ENCODE data around the gene OR2T35.

OR2T35 gene

DNA sequence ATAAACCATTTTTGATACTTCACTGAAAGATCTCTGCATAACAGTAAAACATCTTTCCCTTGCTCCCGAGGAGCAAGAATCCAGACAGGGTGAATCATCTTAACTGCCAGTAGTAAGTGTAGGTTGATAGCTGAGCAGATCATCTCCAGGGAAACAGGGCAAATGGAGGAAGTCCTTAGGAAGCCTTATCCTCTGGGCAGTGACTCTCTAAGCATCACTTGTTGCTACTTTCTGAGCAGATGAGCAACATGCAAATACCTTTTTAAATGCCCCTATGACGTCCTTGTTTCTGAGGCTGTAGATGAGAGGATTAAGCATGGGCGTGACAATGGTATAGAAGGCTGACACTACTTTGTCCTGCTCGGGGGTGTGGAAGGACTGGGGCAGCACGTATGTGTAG lies 19.1 kb downstream of the OR2T35 start:
- FAIRE-seq = no peak

DNA sequence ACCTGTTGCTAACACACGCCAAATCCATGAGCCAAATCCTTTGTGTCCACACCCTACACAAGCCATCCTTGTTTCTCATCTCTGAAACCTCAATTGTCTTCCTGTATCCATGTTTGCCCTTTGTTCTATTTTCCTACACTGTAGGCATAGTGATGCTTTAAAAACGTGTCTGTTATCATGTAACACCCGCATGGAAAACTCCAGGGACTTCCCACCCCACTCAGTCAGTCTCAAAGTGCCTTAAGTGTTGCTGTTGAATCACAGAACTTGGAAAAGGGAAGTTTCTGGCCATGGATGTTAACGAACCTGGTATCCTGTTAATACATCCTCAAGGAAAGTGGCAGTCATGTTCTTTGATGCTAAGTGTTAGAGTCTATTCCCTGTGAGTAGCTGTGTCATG lies 19.9 kb downstream of the OR2T35 start:
- FAIRE-seq = no peak

DNA sequence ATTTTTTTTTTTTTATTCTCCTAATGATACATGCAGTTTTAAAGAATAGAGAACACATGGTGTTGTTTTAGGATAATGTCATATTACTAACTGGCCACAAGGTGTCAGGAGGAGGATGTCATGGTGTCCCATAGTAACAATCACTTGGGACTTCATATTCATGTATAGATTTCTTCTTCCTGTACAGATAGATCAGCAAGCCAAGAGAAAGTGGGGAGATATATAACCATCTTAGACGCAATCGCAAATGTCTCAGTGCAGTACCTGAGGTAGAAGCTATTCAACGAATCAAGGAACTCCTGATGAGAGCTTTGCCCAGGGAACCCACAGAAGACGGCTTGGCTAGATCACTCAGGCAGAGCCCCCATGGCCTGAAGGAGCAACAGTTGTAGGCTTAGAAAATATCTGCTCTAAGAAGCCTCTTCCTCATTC lies 22.5 kb downstream of the OR2T35 start:
- FAIRE-seq = no peak

DNA sequence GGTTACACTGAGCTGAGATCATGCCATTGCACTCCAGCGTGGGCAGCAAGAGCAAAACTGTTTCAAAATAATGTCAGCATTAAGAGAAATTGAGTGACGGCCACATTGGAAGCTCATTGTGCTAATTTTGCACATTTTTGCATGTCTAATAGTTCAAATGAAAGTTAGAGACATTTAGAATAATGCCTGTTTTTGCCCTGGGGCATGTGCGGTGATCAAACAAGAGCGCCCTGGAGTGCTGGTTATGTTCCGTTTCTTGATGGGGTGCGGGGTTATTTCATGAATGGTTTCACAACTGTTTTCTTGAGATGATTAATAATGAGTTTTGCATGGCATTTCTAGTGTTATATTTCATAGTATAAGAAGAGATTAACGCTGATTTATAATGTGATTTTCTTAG lies 23.3 kb downstream of the OR2T35 start:
- no peak for FAIRE-seq

DNA sequence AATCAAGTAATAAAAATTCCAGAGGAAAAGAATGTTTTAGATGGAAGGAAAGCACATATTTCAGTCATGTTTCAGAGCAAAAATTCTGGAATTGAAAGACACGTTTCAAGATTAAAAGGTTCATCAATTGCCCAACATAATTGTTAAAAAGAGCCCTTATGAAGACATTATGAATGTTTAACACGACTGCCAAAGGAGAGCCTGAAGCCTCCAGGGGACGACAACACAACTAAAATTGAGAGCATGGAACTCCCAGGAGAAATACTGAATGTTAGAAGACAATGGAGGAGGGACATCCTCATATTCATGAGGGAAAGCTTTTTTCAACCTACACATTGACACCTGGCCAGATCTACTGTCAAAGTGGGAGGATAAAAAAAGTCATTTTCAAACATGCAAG lies 26.2 kb downstream of the OR2T35 start:
- FAIRE-seq = no peak

DNA sequence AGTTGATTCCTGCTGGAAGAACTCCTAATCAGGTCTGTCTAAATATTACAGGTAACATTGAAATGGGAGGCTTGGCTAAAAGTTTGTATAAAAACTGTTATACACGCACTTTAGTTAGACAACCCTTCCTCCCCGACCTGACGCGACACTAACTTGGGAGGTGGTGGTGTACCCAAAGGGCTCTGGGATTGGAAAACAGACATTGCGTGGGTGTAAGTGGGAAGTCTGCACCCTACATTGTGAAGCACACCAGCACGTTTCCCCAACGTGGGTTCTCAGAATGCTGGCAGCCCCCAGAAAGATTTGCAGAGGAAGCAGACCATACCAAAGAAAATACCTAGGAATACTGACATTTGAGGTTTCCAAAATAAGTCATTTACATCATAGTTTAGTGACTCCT lies 27.0 kb downstream of the OR2T35 start:
- FAIRE-seq = no peak

DNA sequence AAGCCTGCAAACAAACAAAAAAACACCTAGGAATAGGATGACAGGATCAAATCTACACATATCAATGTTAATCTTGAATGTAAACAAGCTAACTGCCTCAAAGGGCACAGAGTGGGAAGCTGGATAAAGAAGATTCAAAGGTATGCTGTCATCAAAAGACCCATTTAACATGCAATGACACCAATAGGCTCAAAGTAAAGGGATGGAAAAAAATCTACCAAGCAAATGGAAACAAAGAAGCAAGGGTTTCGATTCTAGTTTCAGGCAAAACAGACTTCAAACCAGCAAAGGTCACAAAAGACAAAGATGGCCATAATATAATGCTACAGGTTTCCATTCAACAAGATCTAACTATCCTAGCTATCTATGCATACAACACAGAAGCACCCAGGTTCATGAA lies 31.3 kb downstream of the OR2T35 start:
- no peak for FAIRE-seq

DNA sequence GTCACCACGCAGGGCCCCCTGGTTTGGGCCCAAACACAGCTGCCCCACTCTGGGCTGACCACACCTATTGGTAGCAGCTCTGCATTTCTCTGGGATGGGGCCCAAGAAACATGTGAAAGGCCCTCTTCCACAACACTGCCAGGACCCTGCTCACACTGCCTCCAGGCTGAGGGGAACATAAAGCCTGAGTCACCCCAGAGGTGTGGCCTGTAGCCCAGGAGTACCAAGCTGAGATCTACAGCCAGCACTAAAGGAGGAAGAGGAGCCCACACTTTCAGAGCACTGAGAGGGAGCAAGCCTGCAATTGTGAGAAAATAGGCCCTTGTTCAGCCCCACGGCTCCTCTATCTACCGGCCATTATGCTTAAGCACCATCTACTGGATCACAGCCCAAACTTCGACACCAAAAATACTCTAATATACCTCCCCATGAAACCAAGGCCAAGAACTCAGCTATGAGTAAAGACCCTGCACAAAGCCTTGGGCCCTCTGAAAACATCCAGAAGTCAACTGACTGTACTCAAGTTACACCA lies 33.1 kb downstream of the OR2T35 start:
- FAIRE-seq = no peak

DNA sequence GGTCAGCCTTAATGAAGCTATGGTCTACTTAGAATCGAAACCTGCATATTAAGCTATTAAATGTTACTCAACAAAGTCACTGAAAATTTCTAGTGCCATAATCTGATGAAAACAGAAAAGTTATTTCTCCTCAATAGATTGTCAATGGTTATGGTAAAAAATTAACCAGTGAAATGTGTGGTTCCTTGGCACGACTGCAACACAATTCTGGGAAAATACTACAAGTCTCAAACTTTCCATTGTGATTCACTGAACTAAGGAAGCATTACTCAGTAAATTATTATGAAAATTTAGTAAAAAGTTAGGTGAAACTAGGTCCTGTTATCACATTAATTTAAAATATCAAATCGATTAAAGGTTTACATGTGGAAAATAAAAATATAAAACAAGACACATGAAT lies 34.8 kb downstream of the OR2T35 start:
- no peak for FAIRE-seq

DNA sequence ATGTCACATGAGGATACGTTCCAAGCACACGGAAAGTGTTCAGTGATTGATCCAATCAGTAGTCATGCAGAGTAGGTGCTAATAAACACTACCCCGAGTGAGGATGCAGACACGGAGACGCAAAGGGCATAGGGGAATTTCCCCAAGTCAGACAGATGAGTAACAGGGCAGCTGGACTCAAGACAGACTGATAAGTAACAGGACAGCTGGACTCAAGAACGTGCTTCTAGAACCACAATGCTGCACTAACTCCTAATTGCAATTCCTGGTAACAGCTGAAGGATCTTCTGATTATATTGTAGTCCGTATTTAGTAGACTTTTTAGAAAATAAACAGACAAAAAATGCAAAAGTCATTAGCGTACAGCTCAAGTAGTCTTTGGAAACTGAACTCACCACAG lies 45.7 kb downstream of the OR2T35 start:
- FAIRE-seq = no peak

DNA sequence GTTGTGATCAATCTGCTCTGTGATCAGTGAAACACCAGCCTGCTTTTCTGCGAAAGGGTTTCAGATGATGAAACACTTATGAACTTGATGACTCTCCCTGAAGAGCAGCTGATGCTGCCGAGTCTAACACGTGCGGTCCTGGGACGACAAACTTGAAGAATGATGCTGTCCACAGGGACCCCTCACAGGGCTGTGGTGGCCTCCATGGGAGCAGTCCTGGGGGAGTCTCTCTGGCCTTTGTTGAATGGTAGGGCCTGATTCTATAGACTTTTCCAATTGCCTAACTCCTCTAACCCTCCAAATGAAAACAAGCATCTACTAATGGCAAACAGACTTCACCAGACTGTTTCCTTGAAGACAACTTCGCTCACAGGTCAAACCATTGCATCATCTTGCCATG lies 47.5 kb downstream of the OR2T35 start, which contains the start of gene OR2T10:
Gene OR2T10, minus strand, starts transcription at position 112 of the 400 bp plus-strand sequence. CDS start 3,932 bp downstream, outside the sequence.
- no peak for FAIRE-seq

DNA sequence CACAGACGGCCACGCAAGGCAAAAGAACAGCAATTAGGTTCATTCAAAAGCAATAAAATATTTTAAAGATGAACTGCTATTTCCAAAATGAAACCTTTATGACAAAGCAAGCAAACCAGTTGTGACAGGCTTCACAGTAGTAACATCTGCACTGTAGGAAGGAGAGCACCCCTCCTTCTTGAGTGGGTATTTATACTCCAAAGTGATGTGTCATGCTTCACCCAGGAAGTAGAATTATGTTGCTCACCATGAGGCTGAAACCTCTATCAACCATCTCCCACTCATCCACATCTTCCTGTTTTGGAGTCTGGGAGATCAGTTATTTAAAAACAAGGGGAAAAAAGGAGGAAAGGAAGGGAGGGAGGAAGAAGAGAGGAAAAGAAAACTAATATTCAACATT lies 48.5 kb downstream of the OR2T35 start:
- no peak for FAIRE-seq

DNA sequence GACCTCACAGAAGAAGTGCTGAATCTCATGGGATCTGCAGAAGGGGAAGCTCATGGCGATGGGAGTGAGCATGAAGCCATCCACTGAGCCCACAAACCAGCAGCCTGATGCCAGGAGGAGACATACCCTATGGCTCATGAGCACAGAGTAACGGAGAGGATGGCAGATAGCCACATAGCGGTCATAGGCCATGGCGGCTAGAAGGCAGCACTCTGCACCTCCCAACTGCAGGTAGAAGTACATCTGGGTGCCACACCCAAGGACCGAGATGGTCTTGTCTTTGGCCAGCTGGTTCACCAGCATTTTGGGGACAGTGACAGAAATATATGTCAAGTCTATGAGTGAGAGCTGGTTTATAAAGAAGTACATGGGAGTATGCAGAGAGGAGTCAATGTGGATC lies 51.9 kb downstream of the OR2T35 start:
- FAIRE-seq = no peak

DNA sequence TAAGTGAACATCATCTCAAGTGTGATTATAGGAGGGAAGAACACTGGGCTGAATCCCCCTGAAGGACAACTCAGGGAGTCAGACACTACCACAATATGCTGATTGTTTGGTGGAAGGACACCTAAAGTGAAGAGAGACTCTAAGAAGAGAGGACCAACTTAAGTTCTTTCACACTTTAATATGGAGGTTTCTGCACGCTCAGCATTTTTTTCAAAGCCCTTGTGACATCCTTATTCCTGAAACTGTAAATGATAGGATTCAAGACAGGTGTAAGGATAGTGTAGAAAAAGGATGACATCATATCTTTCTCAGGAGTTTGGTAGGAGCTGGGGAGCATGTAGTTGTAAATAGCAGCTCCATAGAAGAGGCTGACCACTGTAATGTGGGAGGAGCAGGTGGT lies 52.4 kb downstream of the OR2T35 start:
- FAIRE-seq = no peak

DNA sequence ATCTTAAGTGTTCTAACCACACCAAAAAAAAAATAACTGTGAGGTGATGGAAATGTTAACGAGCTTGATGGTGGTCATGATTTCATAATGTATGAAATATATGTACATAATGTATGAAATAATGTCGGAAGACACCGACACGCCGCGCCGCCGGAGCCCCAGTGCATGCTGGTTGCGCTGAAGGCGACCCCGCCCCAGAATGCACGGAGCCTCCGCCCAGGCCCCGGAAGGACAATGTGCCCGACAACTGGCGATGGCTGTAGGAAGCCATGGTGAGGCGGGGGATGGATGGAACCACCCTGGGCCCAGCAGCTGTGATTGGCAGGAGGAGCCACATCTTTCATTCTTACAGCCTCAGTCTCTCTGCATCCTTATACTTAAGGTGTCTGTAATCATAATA lies 55.0 kb downstream of the OR2T35 start:
- FAIRE-seq = no peak

DNA sequence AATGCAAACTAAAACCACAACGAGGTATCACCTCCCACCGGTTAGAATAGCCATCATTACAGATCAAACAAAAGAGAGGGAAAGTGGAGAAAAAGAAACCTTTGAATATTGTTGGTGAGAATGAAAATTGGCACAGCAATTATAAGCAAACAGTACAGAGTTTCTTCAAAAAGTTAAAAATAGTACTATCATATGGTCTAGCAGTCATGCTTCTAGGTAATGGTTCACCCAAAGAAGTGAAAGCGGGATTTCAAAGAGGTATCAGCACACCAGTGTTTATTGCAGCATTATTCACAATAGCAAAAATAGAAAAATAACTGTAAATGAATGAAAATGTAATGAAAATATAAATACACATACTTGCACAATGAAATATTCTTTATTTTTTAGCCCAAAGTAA lies 55.7 kb downstream of the OR2T35 start:
- no peak for FAIRE-seq

Measured in endometrium (tissue), 2 donors.